Ectodermal cell (in vitro differentiated cells): ENCODE measurements around the gene HSBP1L1.

Experiments used
- H3K27ac ChIP-seq: 2 replicates; pipeline ENCODE4 v1.7.0; 2013; ENCODE audit warnings: mild to moderate bottlenecking, low read depth, low read length; ENCODE audit not compliant: insufficient read depth, poor library complexity, severe bottlenecking
- H3K27me3 ChIP-seq: 2 replicates; pipeline ENCODE4 v1.7.0; 2013; ENCODE audit warnings: mild to moderate bottlenecking, low read length; ENCODE audit not compliant: insufficient read depth, control insufficient read depth, poor library complexity, severe bottlenecking
- H3K36me3 ChIP-seq: one replicate; pipeline ENCODE4 v1.7.0; 2013; ENCODE audit warnings: low read length; ENCODE audit not compliant: control insufficient read depth, insufficient read depth
- H3K4me1 ChIP-seq: one replicate; pipeline ENCODE4 v1.7.0; 2013; ENCODE audit warnings: low read length; ENCODE audit not compliant: control insufficient read depth, insufficient read depth
- H3K4me3 ChIP-seq: 2 replicates; pipeline ENCODE4 v1.7.0; 2013; ENCODE audit warnings: low read depth, low read length, control low read depth; ENCODE audit not compliant: insufficient read depth
- H3K9me3 ChIP-seq: 2 replicates; pipeline ENCODE4 v1.7.0; 2013; ENCODE audit warnings: mild to moderate bottlenecking, low read length, moderate library complexity; ENCODE audit not compliant: control insufficient read depth
- WGBS, 2 experiments: methylation state at CpG; one replicate each; pipeline ENCODE4 v1.1.7; 2013; ENCODE audit warnings: missing lambda C conversion rate in 2 of 2; 5-methylcytosine and 5-hydroxymethylcytosine counted together

The HSBP1L1 gene

DNA sequence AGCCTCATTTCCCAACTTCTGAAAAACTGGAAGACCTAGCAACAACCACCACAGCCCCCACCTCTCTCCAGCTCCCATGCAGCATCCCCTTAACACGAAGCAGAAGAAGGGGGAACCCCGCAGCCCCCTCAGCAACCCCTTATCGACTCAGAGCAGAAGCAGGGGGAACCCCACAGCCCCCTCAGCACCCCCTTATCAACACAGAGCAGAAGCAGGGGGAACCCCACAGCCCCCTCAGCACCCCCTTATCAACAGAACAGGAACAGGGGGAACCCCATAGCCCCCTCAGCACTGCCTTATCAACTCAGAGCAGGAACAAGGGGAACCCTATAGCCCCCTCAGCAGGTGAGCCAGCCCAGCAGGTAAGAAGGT is 19.7 kb upstream of the HSBP1L1 start:
- H3K4me3 ChIP-seq = no peak overlapping the region
- WGBS, 2 experiments = 68 to 76% methylated on average over 2 to 3 of the region's 3 CpGs
- peaks cover 9% of the 10 kb centered on the region for H3K4me1 ChIP-seq
- no peaks in the 10 kb centered on the region for H3K27me3 ChIP-seq
- no peak overlapping the region for H3K27ac ChIP-seq
- no peaks in the 10 kb centered on the region for H3K9me3 ChIP-seq
- no peaks in the 10 kb centered on the region for H3K36me3 ChIP-seq

DNA sequence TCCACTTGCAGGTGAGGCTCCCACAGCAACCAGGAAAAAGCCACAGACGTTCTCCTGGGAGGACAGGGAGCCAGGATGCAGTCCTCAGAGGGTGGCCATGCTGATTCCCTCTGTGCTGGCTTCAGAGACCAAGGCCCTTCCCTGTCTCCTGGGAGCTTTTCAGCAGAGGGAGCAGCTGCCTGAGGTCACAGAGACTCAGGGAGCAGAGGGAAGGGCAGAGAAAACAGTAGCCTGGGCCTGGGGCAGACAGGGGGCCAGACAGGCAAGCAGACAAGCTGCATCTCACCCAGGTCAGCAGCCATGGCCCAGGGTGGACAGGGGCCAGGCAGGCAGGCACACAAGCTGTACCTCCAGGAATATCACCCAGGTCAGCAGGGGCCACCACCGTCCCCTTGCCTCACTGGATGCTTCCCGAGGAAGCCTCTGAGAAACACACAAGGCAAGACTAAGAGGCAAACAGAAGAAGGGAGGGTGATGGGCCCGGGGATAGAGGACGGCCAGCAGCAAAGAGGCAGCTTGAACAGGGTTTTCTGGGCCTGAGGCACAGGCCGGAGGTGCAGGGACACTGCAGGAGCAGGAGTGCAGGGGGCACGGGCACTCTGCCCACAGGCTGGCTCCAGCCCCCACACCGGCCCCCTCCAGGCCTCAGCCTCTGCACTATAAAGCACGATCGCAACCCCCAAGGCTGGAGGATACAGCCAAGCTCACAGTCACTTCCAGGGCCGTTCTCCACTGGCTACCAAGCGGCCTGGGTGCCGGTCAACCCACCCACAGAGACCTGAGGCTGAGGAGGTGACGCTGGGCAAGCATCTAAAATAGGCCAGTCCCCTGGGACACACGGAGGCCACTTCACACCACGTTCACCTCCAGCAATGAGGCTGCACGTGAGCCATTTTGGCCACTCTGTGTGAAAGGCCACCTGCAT is 19.1 kb upstream of the HSBP1L1 start:
- no peak overlapping the region for H3K4me3 ChIP-seq
- H3K36me3 ChIP-seq = no peaks in the 10 kb centered on the region
- H3K27me3 ChIP-seq = peaks cover 6% of the 10 kb centered on the region
- no peaks in the 10 kb centered on the region for H3K9me3 ChIP-seq
- peaks cover 9% of the 10 kb centered on the region for H3K4me1 ChIP-seq
- H3K27ac ChIP-seq = no peak overlapping the region
- 84% methylated on average over 17 of the region's 17 CpGs for WGBS, 2 experiments

DNA sequence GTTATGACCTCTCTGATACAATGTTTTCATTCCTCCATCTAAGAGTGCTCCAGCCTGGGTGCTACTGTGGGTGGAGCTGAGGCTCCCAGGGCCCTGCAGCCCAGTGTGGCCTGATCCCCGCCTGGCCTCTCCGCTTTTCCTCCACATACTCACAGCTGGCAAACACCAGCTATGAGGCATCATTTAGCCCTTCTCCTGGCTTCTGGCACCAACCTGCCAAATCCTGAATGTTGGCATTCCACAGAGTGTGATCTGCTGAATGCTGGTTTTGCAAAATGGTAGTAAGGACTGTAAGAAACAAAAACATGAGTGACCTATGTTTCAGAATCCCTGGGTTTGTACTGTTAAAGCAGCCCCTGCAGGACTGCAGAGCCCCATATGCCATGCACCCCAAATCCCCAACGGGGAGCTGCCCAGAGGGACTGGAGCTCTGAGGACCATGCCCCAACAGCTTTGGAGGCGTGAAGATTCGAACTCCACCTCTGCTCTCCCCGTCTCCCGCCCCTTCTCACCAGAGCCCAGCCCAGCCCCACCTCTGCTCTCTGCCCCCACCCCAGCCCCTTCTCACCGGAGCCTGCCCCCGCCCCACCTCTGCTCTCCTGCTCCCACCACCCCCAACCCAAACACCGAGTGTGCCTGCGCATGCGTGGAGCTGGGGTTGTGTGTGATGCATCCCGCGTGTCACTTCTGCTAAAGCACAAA is 17.2 kb upstream of the HSBP1L1 start:
- no peaks in the 10 kb centered on the region for H3K9me3 ChIP-seq
- no peaks in the 10 kb centered on the region for H3K36me3 ChIP-seq
- no peak overlapping the region for H3K4me3 ChIP-seq
- H3K4me1 ChIP-seq = peaks cover 10% of the 10 kb centered on the region
- H3K27me3 ChIP-seq = peaks cover 19% of the 10 kb centered on the region
- WGBS, 2 experiments = 89 to 94% methylated on average over 12 of the region's 14 CpGs
- H3K27ac ChIP-seq = no peak overlapping the region

DNA sequence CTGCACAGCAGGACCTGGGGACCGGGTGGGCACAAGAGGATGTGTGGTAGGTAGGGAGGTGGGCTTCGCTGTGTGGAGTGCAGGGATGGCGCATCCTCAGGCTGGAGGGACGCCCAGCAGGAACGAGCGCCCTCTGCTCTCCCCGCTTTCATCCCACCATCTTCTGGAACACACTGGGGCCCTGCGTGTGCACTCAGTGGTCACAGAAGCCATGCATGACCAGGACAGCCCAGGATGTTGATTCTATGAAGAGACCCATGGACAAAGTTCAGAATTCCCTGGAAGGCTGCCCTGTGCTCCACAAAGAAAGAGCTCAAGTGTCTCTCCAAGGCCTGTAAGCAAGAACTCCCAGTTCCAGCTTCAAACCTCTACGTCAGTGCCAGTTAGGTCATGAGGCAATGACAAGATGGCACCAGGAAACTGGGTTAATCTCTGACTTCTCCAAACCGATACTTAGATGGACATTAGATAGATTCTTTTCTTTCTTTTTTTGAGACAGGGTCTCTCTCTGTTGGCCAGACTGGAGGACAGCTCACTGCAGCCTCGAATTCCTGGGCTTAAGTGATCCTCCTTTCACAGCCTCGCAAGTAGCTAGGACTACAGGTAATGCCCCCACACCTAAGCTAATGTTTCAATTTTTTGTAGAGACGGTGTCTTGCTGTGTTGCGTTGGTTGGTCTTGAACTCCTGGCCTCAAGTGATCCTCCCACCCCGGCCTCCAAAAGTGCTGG is 16.4 kb upstream of the HSBP1L1 start:
- Histone ChIP-seq H3K27ac (no peak overlapping the region), H3K27me3 (peaks cover 27% of the 10 kb centered on the region), H3K4me1 (peaks cover 18% of the 10 kb centered on the region), H3K4me3 (no peak overlapping the region), H3K9me3 (no peaks in the 10 kb centered on the region), H3K36me3 (no peaks in the 10 kb centered on the region)
- WGBS, 2 experiments = 87 to 88% methylated on average over 15 of the region's 15 CpGs

DNA sequence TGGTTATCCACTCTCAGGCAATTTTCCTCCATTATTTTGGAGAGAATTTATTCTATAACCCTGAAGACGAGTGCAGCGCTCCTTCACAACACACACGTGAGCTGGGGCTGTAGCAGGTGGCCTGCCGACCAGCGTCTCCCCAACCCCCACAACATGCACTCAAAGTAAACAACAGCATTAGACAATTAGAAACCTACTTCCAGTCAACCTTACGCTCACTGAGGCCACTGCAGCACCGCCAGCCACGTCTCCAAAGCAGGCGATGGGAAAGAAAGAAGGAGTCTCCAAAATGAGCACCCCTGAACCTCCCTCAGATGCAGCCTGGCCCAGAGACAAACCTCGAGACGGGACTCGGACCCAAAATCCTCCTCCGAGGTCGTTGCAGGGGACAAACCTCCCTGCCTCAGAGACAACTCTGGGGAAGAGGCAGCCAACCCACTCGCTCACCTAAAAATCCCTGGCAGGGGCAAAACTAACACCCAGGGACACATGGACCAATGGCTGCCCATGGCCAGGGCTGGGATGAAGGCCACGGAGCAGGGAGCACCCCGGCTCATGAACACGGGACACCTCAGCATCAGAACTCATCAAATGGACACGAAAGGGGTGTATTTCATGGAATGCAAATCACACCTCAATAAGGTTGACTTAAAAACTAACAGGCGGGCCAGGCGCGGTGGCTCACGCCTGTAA is 15.6 kb upstream of the HSBP1L1 start:
- H3K4me1 ChIP-seq = peaks cover 19% of the 10 kb centered on the region
- no peak overlapping the region for H3K27ac ChIP-seq
- no peak overlapping the region for H3K4me3 ChIP-seq
- no peaks in the 10 kb centered on the region for H3K9me3 ChIP-seq
- H3K36me3 ChIP-seq = no peaks in the 10 kb centered on the region
- WGBS, 2 experiments = 88 to 89% methylated on average over 23 of the region's 23 CpGs
- H3K27me3 ChIP-seq = peaks cover 35% of the 10 kb centered on the region

DNA sequence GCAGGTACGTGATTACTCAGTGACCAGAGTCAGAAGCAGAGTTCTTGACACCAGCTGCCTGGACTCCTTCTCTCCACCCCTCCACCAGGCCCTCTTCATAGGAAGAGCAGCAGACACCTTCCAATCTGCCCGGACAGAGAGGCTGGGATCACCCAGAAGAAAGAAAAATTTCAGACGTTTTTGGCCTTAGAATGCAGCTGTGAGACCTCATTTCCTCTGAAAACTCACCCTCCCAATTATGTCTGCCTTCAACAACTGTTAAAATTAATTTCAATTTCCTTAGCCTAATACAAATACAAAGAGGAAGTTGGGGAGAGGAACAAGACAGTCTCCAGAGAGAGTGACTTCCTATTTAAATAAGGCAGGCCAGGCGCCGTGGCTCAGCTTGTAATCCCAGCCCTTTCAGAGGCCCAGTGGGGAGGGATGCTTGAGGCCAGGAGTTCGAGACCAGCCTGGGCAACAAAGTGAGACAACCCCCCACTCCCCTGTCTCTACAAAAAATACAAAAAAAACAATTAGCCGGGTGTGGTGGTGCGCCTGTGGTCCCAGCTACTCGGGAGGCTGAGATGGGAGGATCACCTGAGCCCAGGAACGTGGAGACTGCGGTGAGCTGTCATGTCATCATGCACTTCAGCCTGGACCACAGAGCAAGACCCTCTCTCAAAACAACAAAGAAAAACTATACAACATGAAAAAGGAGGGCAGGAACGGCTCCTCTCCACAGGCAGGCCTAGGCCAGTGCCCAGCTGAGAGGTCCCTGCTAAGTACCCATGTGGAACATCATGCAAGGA is 14.6 kb upstream of the HSBP1L1 start:
- WGBS, 2 experiments = 88% methylated on average over 12 of the region's 12 CpGs
- Histone ChIP-seq H3K27me3 (peaks cover 46% of the 10 kb centered on the region), H3K9me3 (no peaks in the 10 kb centered on the region), H3K4me3 (no peak overlapping the region), H3K4me1 (peaks cover 18% of the 10 kb centered on the region), H3K27ac (no peak overlapping the region), H3K36me3 (no peaks in the 10 kb centered on the region)

DNA sequence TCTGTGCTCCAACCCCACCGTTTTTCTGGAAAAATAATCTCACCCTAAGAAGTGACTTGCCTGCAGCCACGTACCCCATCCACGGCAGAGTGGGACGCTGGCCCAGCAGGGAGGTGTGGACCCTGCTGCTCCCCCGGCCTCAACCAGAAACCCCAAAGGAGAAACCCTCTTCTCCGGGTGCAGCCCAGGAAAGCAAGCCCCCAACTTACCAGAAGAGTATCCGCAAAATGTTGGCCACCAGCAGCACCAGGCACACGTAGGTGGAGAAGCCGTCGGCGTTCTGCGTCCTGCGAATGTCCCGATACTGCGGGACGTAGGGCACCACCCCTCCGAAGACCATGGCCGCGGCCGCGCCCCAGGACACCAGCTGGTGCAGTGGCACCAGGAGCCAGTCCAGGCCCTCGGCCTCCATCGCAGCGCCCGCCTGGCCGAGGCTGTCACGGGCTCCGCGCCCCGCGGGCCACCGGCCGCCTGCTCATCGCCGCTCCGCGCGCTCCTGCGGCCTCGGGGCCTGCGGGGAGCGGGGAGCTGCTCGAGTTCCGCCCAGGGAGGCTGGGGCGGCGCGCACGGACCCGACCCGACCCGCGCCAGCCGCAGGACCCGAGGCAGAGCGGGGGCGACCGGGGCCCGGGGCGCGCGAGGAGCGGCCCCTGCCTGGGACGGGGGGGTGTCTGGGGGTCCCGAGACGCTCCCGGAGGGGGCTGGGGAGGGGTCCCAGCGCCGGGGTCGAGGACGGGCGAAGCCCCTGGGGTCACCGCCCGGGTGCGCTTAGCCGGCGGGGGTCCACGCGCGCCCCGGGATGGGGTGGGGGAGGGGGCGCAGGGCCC is 13.7 kb upstream of the HSBP1L1 start:
- Histone ChIP-seq H3K9me3 (no peaks in the 10 kb centered on the region), H3K27ac (no peak overlapping the region), H3K36me3 (no peaks in the 10 kb centered on the region), H3K27me3 (peaks cover 52% of the 10 kb centered on the region), H3K4me1 (peaks cover 10% of the 10 kb centered on the region), H3K4me3 (peak overlapping the region; percentile 60)
- WGBS, 2 experiments = 6 to 7% methylated on average over 81 of the region's 81 CpGs

DNA sequence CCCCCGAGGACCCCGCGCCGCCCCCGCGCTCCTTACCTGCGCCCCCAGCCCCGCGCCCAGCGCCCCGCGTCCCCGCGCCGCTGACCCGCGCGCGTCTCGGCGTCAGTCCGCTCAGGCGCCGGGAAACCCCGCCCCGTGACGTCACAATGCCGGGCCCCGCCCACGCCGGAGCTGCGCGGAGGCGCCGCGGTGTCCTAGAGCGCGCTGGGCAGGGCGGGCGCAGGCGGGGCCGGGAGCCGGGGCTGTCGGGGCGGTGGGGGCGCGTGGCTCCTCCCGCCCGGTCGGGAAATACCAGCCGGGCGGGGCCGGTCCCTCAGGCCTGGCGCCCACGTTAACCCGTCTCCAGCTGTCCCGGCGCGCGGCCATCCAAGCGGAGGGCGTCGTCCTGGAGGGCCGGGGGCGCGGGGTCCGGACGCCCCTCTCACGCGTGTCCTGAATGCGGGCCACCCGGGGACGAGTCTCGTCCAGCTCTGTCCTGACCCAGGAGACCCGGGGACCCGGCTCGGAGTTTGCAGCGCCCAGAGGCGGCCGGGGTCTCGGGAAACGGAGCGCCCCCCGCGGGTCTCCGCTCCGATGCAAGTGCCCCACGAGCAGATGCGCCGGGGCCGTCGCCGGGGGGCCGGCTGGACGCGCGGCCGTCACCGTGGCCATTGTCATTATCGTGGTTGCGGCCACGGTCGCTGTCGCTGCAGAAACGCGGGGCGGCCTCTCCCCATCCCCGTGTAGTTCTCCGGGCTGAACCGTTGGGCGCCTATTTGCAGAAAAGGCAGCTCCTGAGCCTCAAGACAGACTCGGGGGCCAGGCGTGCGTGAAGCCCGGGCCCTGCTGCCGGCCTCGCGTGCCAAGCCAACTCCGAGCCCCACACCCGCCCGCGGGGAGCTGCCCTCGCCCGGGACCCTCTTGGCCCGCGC is 12.6 kb upstream of the HSBP1L1 start, which contains the start of gene SLC66A2:
TSS of gene SLC66A2 (minus strand) at position 109 of the 911 bp plus-strand sequence. CDS start 727 bp downstream, outside the sequence.
- peaks cover 61% of the 10 kb centered on the region for H3K27me3 ChIP-seq
- no peak within 1 kb of the TSS for H3K27ac ChIP-seq

More for the DNA sequence above, 12.6 kb upstream of the HSBP1L1 start, which contains the start of gene SLC66A2:
- H3K36me3 ChIP-seq = no peaks in the 10 kb centered on the region
- H3K4me1 ChIP-seq = peaks cover 10% of the 10 kb centered on the region
- H3K9me3 ChIP-seq = no peaks in the 10 kb centered on the region
- 1% methylated on average over 126 of the region's 126 CpGs for WGBS, 2 experiments
- peak within 1 kb of the TSS; percentile 60 for H3K4me3 ChIP-seq
